HG02973 (cell line): Measurements from ENCODE around the gene OCEL1.
"Not testable (repeated sequence)": the region's sequence is repeated elsewhere in the genome, so short reads cannot be mapped to it uniquely, and the experiment has no call there.

Source experiments
- ATAC-seq: cut with Tn5 transposase; IDR thresholded peaks from one replicate; pipeline ENCODE4 v1.9.1; 2021; ENCODE audit warnings: moderate library complexity; ENCODE audit not compliant: unreplicated experiment

OCEL1 gene

GRCh38 chr19:17260842-17261325 lies 34.9 kb downstream of the OCEL1 start:
- ATAC-seq = peak; percentile 73

GRCh38 chr19:17262557-17262956 lies 36.5 kb downstream of the OCEL1 start:
- no peak for ATAC-seq

GRCh38 chr19:17263712-17264640 lies 38.0 kb downstream of the OCEL1 start:
- no peak for ATAC-seq

GRCh38 chr19:17264641-17264979 lies 38.6 kb downstream of the OCEL1 start, which contains the start of gene USHBP1:
Gene USHBP1, minus strand, starts transcription at chr19:17264745. Its CDS starts 446 bp downstream, at chr19:17264299.
- no peak for ATAC-seq

GRCh38 chr19:17266026-17266425 lies 40.0 kb downstream of the OCEL1 start:
- no peak for ATAC-seq

GRCh38 chr19:17266589-17266974 lies 40.6 kb downstream of the OCEL1 start:
- peak; percentile 3 for ATAC-seq

GRCh38 chr19:17266975-17267788 lies 41.2 kb downstream of the OCEL1 start, which contains the start of gene BABAM1:
Gene BABAM1, plus strand, starts transcription at chr19:17267443. Its CDS starts 1,364 bp downstream, at chr19:17268807.
- ATAC-seq = peak; percentile 87

- ATAC-seq = no peak
Measured at GRCh38 chr19:17268754-17269153, 42.7 kb downstream of the OCEL1 start.

- ATAC-seq = not testable (repeated sequence)
Measured at GRCh38 chr19:17274892-17275291, 48.9 kb downstream of the OCEL1 start.

GRCh38 chr19:17275441-17276175 lies 49.6 kb downstream of the OCEL1 start:
- no peak for ATAC-seq
